Measurements from ENCODE around the gene MTTP.

MTTP gene

DNA sequence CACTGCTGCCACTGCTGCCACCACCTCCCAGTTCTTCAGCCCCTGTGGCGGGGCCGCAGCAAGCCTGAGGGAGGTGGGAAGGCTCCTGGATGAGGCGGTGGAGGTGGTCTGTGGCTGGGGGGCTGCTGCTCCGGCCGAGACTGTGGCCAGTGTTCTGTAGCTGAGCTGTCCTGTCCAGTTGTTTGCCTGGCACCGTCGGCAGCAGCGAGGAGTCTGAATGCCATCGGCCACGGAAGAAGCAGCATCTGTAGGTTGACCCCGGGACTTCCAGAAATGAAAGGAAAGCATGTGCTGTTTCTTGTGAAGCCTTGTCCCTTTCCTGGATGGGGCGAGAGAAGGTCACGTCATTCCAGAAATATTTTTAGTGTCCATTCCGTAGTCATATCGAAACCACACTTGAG is 79.7 kb downstream of the MTTP start:
- in situ Hi-C loops (cut with MboI; ENCODE audit: low pct_unique_long_range_greater_than_20kb, low sequenced_read_pairs, unreplicated experiment): no loop called here
- TF ChIP-seq, protein P1, sequence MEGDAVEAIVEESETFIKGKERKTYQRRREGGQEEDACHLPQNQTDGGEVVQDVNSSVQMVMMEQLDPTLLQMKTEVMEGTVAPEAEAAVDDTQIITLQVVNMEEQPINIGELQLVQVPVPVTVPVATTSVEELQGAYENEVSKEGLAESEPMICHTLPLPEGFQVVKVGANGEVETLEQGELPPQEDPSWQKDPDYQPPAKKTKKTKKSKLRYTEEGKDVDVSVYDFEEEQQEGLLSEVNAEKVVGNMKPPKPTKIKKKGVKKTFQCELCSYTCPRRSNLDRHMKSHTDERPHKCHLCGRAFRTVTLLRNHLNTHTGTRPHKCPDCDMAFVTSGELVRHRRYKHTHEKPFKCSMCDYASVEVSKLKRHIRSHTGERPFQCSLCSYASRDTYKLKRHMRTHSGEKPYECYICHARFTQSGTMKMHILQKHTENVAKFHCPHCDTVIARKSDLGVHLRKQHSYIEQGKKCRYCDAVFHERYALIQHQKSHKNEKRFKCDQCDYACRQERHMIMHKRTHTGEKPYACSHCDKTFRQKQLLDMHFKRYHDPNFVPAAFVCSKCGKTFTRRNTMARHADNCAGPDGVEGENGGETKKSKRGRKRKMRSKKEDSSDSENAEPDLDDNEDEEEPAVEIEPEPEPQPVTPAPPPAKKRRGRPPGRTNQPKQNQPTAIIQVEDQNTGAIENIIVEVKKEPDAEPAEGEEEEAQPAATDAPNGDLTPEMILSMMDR (IDR thresholded peaks at IDR 0.05; ENCODE audit: extremely low read depth, insufficient read depth, missing control alignments): no peak
- DNase-seq (ENCODE audit: low spot score): no peak

DNA sequence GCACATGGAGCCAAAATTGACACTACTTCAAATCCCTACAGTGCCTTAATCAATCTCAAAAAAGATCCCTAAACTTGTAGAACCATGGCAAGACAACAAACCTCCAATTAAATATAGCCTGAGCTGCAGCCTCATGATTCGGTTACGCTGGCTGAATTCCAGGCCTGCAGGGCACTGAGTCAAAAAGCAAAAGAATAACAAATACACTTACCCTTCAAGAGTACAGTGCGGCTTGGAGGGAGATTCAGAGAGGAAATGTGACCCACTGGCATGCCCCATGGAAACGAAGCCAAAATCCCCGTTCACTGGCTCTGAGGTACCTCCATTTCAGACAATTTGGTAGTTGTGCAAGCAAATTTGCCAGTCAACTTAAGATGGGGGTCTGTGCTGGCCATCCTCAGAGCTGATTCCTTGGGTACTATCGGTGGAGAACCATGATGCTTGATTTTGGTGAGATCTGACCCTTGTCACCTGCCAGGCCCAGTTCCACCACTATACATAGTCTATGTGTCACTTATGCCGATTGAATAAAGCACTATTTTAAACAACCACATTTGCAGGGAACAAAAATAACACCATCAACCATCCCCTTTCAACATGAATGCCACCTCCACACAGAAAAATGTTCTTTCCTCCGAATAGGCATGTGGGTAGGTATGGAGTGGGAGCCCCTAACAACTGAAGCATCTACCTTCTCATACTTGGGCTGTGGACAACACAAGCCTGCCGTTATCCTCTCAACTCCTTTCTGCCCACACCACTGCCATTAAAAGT is 80.9 kb downstream of the MTTP start:
- TF ChIP-seq, protein P1 (IDR thresholded peaks at IDR 0.05; ENCODE audit: extremely low read depth, insufficient read depth, missing control alignments): no peak
- DNase-seq (ENCODE audit: low spot score): no peak
- in situ Hi-C loops (cut with MboI; ENCODE audit: low pct_unique_long_range_greater_than_20kb, low sequenced_read_pairs, unreplicated experiment): no loop called here

DNA sequence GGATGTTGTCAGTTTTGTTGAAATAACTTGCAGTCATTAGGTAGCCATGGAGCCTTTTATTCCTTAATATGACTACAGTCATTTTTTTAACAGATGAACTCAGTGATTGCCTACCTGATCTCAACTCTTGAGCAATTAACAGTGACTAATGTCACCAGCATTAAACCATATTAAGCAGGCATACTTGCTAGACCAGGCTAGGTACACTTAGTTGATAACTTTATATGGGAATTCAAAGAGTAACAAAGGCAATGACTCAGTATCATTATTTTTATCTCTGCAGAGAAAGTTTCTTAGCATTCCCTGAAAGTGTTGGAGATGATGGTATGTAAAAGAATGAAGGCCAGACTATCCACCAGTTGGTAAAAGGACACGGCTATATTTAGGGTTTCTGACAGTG is 83.2 kb downstream of the MTTP start, which contains the start of gene C4orf54:
Gene C4orf54, minus strand, starts transcription at position 31 of the 400 bp plus-strand sequence. CDS start 3,180 bp downstream, outside the sequence.
- DNase-seq (ENCODE audit: low spot score): no peak
- TF ChIP-seq, protein P1 (IDR thresholded peaks at IDR 0.05; ENCODE audit: extremely low read depth, insufficient read depth, missing control alignments): no peak
- in situ Hi-C loops (cut with MboI; ENCODE audit: low pct_unique_long_range_greater_than_20kb, low sequenced_read_pairs, unreplicated experiment): no loop called here

DNA sequence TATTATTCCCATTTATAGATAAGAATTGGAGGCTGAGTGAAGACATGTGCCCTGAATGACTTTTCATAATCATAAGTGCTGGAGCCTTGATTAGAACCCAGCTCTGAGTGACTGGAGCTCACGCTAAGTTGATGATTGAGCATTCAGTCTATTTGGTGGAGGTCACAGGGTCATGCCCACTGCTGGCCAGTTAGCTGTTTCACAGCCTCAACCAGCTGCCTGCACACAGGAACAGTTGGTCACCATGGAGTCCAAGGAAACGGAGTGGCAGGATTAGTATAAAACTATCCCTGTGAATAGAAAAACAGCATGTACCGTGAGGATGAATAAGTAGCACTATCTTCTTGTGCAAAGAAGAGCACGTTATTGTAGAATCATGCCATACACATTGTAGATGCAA is 84.0 kb downstream of the MTTP start:
- DNase-seq (ENCODE audit: low spot score): no peak
- in situ Hi-C loops (cut with MboI; ENCODE audit: low pct_unique_long_range_greater_than_20kb, low sequenced_read_pairs, unreplicated experiment): no loop called here
- TF ChIP-seq, protein P1 (IDR thresholded peaks at IDR 0.05; ENCODE audit: extremely low read depth, insufficient read depth, missing control alignments): no peak

DNA sequence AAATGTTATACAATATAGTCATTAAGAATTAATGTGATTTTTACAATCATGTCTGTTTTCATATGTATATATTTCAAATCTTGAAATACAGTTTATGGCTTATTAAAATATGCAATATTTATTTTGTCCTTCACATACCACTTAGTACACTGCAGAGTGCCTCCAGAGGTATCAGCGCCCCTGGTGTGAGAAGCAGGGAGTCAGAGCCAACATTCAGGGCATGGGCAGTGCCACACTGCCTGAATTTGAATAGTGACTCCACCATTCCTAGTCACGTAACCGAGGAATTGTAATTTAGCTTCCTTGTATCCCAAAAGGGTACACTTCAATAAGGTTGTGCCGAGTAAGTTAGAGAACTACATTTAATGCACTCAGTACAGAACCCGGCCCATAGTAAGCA is 87.3 kb downstream of the MTTP start:
- TF ChIP-seq, protein P1 (IDR thresholded peaks at IDR 0.05; ENCODE audit: extremely low read depth, insufficient read depth, missing control alignments): no peak
- DNase-seq (ENCODE audit: low spot score): no peak
- in situ Hi-C loops (cut with MboI; ENCODE audit: low pct_unique_long_range_greater_than_20kb, low sequenced_read_pairs, unreplicated experiment): no loop called here

DNA sequence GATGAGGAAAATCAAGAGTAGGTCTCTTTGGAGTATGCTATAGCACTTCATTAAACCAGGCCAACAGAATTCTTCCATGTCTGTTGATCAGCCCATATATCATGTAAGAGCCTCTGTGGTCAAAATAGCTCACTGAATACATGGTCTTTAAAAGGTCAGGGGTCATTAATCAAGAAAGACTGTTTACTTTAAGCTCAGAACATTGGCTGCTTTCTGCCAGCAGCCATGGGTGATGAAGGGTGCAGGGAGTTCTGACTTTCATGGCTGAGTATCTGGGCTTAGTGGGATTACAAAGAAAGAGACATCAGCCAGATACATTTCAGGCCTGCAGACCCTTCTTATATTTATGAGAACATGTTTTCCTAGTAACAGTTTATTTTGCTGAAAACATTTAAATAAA is 90.1 kb downstream of the MTTP start:
- DNase-seq (ENCODE audit: low spot score): no peak
- TF ChIP-seq, protein P1 (IDR thresholded peaks at IDR 0.05; ENCODE audit: extremely low read depth, insufficient read depth, missing control alignments): no peak
- in situ Hi-C loops (cut with MboI; ENCODE audit: low pct_unique_long_range_greater_than_20kb, low sequenced_read_pairs, unreplicated experiment): no loop called here

All from GM13977 (cell line).